NB4 (cell line): ENCODE data around the gene ZXDC.

Experiments
- POLR2A ChIP-seq: IDR thresholded peaks from 2 replicates; pipeline ENCODE4 v1.6.1; 2011; ENCODE audit warnings: mild to moderate bottlenecking; ENCODE audit not compliant: insufficient read length; ENCODE audit errors: extremely low read depth
- TF ChIP-seq, protein P1 (sequence below): IDR thresholded peaks from one replicate; pipeline ENCODE4 v1.5.1; 2012; ENCODE audit warnings: low read depth, low read length

DNA sequence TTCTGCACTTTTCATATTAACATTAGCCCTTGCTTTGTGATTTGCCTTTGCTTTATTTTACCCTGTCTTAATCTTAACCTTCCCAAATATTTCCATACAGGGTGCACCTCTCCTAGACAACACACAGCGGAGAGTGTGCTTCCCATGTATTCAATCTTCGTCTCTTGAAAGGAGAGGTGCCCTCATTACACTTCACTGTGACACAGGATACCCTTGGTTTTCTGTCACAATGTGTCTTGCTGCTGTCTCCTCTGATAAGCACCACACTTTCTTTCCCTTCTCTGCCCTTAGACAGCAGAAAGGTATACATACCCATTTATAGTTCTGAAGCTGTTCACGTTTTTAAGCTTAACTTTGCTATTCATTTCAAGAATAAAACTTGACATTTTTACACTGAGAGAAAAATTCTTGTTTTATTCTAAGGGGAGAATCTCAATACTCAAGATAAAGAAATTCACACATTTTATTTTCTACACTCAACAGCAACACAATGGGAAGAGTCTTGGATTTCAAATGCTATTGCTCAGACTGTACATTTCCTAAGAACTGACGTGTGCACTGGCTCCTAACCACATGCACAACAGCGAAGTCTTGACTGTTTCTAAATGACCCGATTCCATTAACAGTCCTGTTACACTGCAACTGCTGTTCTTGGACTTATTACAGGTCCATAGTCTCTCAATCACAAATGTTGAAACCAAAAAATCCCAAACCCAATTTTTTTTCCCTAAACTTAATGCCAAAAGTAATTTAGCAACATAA is 21.1 kb downstream of the ZXDC start:
- TF ChIP-seq, protein P1, sequence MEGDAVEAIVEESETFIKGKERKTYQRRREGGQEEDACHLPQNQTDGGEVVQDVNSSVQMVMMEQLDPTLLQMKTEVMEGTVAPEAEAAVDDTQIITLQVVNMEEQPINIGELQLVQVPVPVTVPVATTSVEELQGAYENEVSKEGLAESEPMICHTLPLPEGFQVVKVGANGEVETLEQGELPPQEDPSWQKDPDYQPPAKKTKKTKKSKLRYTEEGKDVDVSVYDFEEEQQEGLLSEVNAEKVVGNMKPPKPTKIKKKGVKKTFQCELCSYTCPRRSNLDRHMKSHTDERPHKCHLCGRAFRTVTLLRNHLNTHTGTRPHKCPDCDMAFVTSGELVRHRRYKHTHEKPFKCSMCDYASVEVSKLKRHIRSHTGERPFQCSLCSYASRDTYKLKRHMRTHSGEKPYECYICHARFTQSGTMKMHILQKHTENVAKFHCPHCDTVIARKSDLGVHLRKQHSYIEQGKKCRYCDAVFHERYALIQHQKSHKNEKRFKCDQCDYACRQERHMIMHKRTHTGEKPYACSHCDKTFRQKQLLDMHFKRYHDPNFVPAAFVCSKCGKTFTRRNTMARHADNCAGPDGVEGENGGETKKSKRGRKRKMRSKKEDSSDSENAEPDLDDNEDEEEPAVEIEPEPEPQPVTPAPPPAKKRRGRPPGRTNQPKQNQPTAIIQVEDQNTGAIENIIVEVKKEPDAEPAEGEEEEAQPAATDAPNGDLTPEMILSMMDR = no peak
- no peak for TF ChIP-seq POLR2A
